NT2/D1 (cell line): ENCODE measurements around the gene RHOG.

ENCODE experiments used
- DNase-seq: peaks from one replicate; pipeline ENCODE4 v3.0.0-alpha.2; 2011; ENCODE audit warnings: low read depth, low spot score
- H3K27me3 ChIP-seq: 2 replicates; pipeline ENCODE4 v1.6.0; 2011; ENCODE audit warnings: mild to moderate bottlenecking; ENCODE audit not compliant: insufficient read length, insufficient read depth
- H3K36me3 ChIP-seq: 2 replicates; pipeline ENCODE4 v1.6.1; 2011; ENCODE audit warnings: mild to moderate bottlenecking, low read length, mixed read lengths; ENCODE audit not compliant: insufficient read depth, insufficient read length
- H3K4me1 ChIP-seq: 2 replicates; pipeline ENCODE4 v1.5.1; 2011; ENCODE audit not compliant: insufficient read depth, insufficient read length
- H3K4me3 ChIP-seq: 2 replicates; pipeline ENCODE4 v1.5.1; 2011; ENCODE audit warnings: low read depth; ENCODE audit not compliant: insufficient read length
- H3K9ac ChIP-seq: 2 replicates; pipeline ENCODE4 v1.6.0; 2011; ENCODE audit warnings: low read depth; ENCODE audit not compliant: insufficient read length
- H3K9me3 ChIP-seq: 2 replicates; pipeline ENCODE4 v1.5.1; 2011; ENCODE audit warnings: mild to moderate bottlenecking, low read length; ENCODE audit not compliant: insufficient read depth
- SUZ12 ChIP-seq: IDR thresholded peaks from 2 replicates; pipeline ENCODE4 v1.6.1; 2011; ENCODE audit not compliant: insufficient read length, insufficient read depth; ENCODE audit errors: extremely low read depth
- YY1 ChIP-seq: IDR thresholded peaks from 2 replicates; pipeline ENCODE4 v1.6.1; 2011; ENCODE audit not compliant: insufficient read length, insufficient read depth
- ZNF274 ChIP-seq: IDR thresholded peaks from 2 replicates; pipeline ENCODE4 v1.6.1; 2011; ENCODE audit warnings: mild to moderate bottlenecking, low read depth, low read length

The RHOG gene

GRCh38 chr11:3837793-3838192 lies 3.0 kb downstream of the RHOG start:
- DNase-seq = no peak
- Histone ChIP-seq H3K4me3 (no peak overlapping the region), H3K27me3 (no peaks in the 10 kb centered on the region), H3K9ac (no peak overlapping the region), H3K4me1 (peaks cover 13% of the 10 kb centered on the region), H3K36me3 (peaks cover 55% of the 10 kb centered on the region), H3K9me3 (no peaks in the 10 kb centered on the region)
- TF ChIP-seq ZNF274 (no peak), SUZ12 (no peak), YY1 (no peak)

GRCh38 chr11:3836903-3837302 lies 3.9 kb downstream of the RHOG start:
- H3K4me3 ChIP-seq = no peak overlapping the region
- no peak for TF ChIP-seq ZNF274
- no peak for TF ChIP-seq YY1
- no peak for DNase-seq
- H3K9me3 ChIP-seq = no peaks in the 10 kb centered on the region
- H3K4me1 ChIP-seq = peaks cover 13% of the 10 kb centered on the region
- no peak overlapping the region for H3K9ac ChIP-seq
- no peaks in the 10 kb centered on the region for H3K27me3 ChIP-seq
- peaks cover 63% of the 10 kb centered on the region for H3K36me3 ChIP-seq

GRCh38 chr11:3835751-3836150 lies 5.0 kb downstream of the RHOG start:
- TF ChIP-seq SUZ12 (no peak), ZNF274 (no peak), YY1 (no peak)
- peaks cover 73% of the 10 kb centered on the region for H3K36me3 ChIP-seq
- DNase-seq = no peak
- H3K9me3 ChIP-seq = no peaks in the 10 kb centered on the region
- H3K9ac ChIP-seq = no peak overlapping the region
- no peaks in the 10 kb centered on the region for H3K27me3 ChIP-seq
- H3K4me1 ChIP-seq = peaks cover 13% of the 10 kb centered on the region
- no peak overlapping the region for H3K4me3 ChIP-seq

GRCh38 chr11:3834664-3835461 lies 5.9 kb downstream of the RHOG start:
- no peak overlapping the region for H3K9ac ChIP-seq
- H3K4me1 ChIP-seq = peaks cover 13% of the 10 kb centered on the region
- no peak for TF ChIP-seq SUZ12
- no peak for TF ChIP-seq ZNF274
- no peak for TF ChIP-seq YY1
- DNase-seq = no peak
- no peak overlapping the region for H3K4me3 ChIP-seq
- H3K36me3 ChIP-seq = peaks cover 82% of the 10 kb centered on the region
- H3K9me3 ChIP-seq = no peaks in the 10 kb centered on the region
- no peaks in the 10 kb centered on the region for H3K27me3 ChIP-seq

GRCh38 chr11:3834349-3834663 lies 6.5 kb downstream of the RHOG start:
- Histone ChIP-seq H3K36me3 (peaks cover 87% of the 10 kb centered on the region), H3K4me1 (peaks cover 12% of the 10 kb centered on the region), H3K4me3 (no peak overlapping the region), H3K9ac (no peak overlapping the region), H3K27me3 (no peaks in the 10 kb centered on the region), H3K9me3 (no peaks in the 10 kb centered on the region)
- no peak for DNase-seq
- TF ChIP-seq ZNF274 (no peak), SUZ12 (no peak), YY1 (no peak)

- Histone ChIP-seq H3K36me3 (peaks cover 84% of the 10 kb centered on the region), H3K27me3 (no peaks in the 10 kb centered on the region), H3K9me3 (no peaks in the 10 kb centered on the region), H3K4me1 (peaks cover 5% of the 10 kb centered on the region), H3K4me3 (no peak overlapping the region), H3K9ac (no peak overlapping the region)
- DNase-seq = no peak
- TF ChIP-seq YY1 (no peak), ZNF274 (no peak)
Observed at GRCh38 chr11:3833449-3833848, 7.3 kb downstream of the RHOG start.

- no peak for DNase-seq
- Histone ChIP-seq H3K9ac (no peak overlapping the region), H3K4me1 (peaks cover 8% of the 10 kb centered on the region), H3K9me3 (no peaks in the 10 kb centered on the region), H3K27me3 (no peaks in the 10 kb centered on the region), H3K36me3 (peaks cover 84% of the 10 kb centered on the region), H3K4me3 (no peak overlapping the region)
- TF ChIP-seq ZNF274 (no peak), YY1 (no peak), SUZ12 (no peak)
Observed at GRCh38 chr11:3832816-3833215, 7.9 kb downstream of the RHOG start.
